Fibroblast of peridontal ligament (primary cell): ENCODE results near the gene ATP8A1.

Experiments
- DNase-seq: peaks from one replicate; pipeline ENCODE4 v3.0.0-alpha.2; 2010; ENCODE audit errors: extremely low read depth

ATP8A1 gene

GRCh38 chr4:42570221-42570620, 86.7 kb downstream of the ATP8A1 start:
- DNase-seq: peak; percentile 29

DNA sequence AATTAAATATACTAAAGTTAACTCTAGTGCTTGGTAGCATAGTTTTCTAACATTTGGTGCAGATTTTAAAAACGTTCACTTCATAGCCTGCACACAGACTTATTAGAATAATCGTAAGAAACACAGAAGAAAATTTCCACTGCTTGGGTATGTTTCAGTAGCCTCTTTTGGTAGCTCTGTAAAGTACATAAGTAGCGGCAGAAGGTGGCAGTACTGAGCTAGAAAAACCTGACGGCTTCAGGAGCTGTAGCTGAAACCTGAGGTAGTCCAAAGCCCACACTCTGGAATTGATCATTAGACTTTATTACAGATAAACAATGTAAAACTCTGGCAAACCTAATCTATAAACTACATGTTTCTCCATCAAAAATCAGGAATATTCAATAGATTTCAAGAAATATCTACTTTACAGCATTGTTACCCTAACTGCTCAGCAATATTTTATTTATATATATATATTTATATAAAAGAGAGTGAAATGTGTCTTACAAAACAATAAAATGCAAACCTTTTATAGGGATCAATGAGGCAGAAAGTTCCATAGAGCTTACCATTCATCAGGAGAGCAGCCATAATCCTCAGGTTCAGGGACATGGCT, 88.2 kb downstream of the ATP8A1 start:
- peak; percentile 75 for DNase-seq

DNA sequence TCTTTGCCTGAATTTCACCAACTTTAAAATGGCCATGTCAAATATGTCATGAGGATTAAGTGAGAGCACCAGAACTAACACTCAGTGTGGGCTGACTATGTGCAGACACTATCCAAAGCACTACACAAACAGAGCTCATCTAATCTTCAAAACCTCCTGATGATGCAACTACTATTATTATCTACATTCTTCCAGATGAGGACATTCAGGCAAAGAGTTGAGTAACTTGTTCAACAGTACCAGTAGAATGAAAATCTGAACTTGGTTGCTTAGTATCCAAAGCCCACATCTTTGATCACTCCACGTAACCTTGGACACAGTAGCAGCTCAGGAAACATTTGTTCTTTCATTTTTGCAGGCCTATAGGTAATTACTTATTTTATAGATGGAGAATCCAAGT, 90.1 kb downstream of the ATP8A1 start:
- DNase-seq: no peak

DNA sequence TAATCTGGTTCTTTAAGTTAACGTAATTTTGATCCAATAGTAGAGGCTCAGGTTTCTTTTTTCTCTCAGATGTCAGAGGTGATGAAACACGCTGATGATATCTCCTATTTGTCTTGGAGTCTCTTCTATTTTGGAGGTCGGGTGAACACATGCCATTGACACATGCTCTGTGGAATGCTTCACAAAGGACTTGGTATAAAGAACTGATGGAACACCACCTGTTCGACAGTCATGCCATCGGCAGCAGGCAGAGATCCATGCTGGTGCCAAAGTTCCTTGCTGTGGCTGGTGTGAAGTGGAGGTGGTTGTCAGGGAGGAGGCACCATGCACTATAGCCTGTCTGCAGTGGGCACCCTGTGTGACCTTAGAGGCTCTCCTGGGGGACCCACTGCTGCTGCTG, 94.9 kb downstream of the ATP8A1 start:
- DNase-seq: no peak

GRCh38 chr4:42561031-42561430, 95.9 kb downstream of the ATP8A1 start:
- DNase-seq: no peak

- DNase-seq: no peak
These were observed 96.4 kb downstream of the ATP8A1 start for GRCh38 chr4:42560467-42560861.

DNA sequence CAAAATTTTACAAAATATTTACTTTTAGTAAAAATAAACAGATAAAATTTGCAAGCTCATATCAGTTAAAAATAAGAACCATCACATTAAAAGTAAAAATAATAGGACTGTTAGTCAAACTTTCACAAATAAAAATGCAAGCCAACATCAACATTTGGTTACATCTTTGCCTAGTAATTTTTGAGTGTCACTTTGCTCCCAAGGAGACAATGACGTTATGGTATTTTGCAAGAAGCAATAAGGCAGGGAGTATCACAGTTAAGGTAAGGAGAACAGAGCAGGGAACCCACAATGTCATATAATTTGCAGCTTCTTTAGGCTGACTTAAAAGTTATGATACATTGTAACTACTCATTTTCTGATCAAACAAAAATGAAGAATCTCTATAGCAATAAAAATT, 98.7 kb downstream of the ATP8A1 start:
- no peak for DNase-seq

DNA sequence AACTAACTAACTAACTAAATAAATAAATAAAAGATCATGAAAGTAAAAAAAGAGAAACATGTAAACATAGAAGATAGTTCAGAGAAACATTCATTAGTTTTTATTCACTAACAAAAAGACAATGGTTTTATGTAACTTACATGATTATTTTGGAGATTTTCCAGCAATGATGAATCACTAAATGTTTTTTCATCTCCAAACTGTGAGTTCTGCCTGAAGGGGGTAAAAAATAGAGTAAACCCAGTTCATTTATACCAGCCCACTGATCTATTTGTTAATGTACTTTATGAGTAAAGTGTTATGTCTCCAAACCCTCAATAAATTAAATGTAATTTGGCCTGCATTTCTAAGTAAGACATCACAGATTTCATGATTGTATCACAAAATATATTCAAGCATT, 101.1 kb downstream of the ATP8A1 start:
- DNase-seq: peak; percentile 14

- DNase-seq: no peak
These were observed 102.8 kb downstream of the ATP8A1 start for GRCh38 chr4:42554072-42554471.

DNA sequence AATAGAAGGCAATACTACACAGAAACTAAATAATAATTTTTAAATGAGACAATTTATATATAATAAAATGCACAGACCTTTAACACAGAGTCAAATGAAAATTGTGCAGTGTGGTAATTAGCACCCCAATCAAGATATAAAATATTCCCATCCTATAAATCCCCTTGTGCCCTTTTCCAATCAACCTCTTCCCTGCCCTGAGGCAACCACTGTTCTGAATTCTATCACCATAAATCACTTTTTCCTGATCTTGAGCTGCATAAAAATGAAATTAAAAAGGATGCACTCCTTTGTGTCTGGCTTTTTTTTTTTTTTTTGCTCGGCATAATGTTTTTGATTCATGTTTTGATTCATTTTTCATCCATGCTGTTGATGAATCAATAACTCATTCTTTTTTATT, 107.0 kb downstream of the ATP8A1 start:
- DNase-seq: no peak

GRCh38 chr4:42547805-42548204, 109.1 kb downstream of the ATP8A1 start:
- DNase-seq: no peak

- DNase-seq: peak; percentile 21
These were observed 113.1 kb downstream of the ATP8A1 start for GRCh38 chr4:42543762-42544161.

DNA sequence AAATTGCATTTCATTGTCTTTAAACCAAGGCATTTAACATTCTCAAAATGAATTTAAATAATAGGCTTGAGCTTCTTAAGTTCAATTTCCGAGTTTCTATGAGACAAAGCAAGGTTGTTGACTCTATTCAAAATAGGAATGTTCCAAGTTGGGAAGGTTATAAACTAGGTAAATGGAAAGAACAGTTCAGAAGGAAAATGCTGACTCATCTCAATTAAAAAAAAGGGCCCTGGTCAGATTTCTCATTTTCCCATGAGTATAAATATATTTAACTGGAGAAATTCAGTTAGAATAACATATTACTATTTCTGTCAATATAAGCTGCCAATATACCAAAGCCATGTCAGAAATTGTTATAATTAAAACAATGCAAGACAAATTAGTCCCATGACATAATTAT, 113.8 kb downstream of the ATP8A1 start:
- DNase-seq: no peak

DNA sequence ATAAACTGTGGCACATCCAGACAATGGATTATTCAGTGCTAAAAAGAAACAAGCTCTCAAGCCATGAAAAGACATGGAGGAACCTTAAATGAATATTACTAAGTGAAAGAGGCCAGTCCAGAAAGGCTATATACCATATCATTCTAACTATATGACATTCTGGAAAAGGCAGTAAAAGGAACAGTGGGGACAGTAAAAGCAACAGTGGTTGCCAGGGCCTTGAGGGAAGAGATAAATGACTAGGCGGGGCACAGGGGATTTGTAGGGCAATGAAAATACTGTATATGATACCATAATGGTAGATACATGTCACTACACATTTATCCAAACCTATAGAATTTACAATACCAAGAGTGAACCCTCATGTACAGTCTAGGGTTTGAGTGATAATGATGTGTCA, 115.3 kb downstream of the ATP8A1 start:
- no peak for DNase-seq

DNA sequence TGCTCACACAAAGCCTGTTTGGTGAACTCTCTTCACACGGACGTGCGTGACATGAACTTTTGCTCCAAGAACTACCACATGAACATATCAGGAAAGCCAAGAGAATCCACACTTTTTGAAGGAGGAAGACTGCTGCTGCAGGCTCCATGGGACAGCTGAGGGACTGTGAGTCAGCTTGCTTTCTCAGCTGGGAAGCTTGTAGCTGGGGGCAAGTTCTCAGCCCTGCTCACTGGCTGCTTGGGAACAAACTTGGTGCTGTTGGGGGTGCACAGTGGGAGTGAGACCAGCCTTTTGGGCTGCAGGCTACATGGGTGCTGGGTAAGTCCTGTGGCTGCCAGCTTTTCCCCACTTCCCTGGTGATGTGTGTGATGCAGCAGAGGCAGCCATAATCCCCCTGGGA, 123.9 kb downstream of the ATP8A1 start:
- DNase-seq: no peak

- no peak for DNase-seq
These were observed 125.4 kb downstream of the ATP8A1 start for GRCh38 chr4:42531341-42532030.

GRCh38 chr4:42523066-42523718, 133.7 kb downstream of the ATP8A1 start:
- no peak for DNase-seq

- DNase-seq: peak; percentile 74
These were observed 137.0 kb downstream of the ATP8A1 start for GRCh38 chr4:42519803-42520417.

- peak; percentile 66 for DNase-seq
These were observed 141.6 kb downstream of the ATP8A1 start for GRCh38 chr4:42515156-42515884.

- DNase-seq: no peak
These were observed 143.0 kb downstream of the ATP8A1 start for GRCh38 chr4:42513748-42514492.

DNA sequence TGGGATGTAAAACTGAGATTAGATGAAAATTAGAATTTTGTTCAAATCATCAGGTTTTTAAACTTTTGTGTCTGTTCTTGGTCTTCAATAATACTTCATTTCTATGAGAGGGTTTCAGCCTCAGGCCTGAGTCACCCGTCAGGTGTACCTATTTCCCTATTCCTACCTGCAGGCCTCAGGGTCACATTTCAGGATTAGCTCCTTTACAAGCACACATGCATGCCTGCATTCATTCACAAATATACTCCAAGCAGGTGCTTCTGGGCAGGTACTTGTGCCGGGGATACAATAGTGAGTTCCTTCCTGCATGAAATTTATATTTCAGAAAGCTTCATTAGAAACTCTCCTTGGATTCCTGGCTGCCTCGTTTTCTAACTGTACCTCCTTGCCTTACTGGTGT, 144.7 kb downstream of the ATP8A1 start:
- no peak for DNase-seq
